IPS-18c (cell line): ENCODE data around the gene RICTOR.
"Not testable (repeated sequence)": the region's sequence is repeated elsewhere in the genome, so short reads cannot be mapped to it uniquely, and the experiment has no call there.

ENCODE experiments used
- H3K4me3 ChIP-seq: 2 replicates; pipeline ENCODE4 v1.7.0; 2013; ENCODE audit warnings: low read depth, mild to moderate bottlenecking, low read length, moderate library complexity; ENCODE audit not compliant: insufficient read depth
- H3K9me3 ChIP-seq: one replicate; pipeline ENCODE4 v1.6.1; 2013; ENCODE audit warnings: mild to moderate bottlenecking, low read length, moderate library complexity; ENCODE audit not compliant: control insufficient read depth, insufficient read depth

RICTOR gene

GRCh38 chr5:39023121-39023520 lies 51.1 kb downstream of the RICTOR start:
- Histone ChIP-seq H3K9me3 (no peaks in the 10 kb centered on the region), H3K4me3 (no peak overlapping the region)

GRCh38 chr5:39022151-39022550 lies 52.0 kb downstream of the RICTOR start:
- H3K4me3 ChIP-seq: no peak overlapping the region

GRCh38 chr5:39021413-39021812 lies 52.8 kb downstream of the RICTOR start:
- no peaks in the 10 kb centered on the region for H3K9me3 ChIP-seq
- no peak overlapping the region; the same call in 1 of the 2 replicates for H3K4me3 ChIP-seq

More at GRCh38 chr5:39022151-39022550, 52.0 kb downstream of the RICTOR start:
- H3K9me3 ChIP-seq: no peaks in the 10 kb centered on the region

- Histone ChIP-seq H3K4me3 (no peak overlapping the region), H3K9me3 (no peaks in the 10 kb centered on the region)
These were observed 53.7 kb downstream of the RICTOR start for GRCh38 chr5:39020458-39020857.

GRCh38 chr5:39019254-39019653 lies 54.9 kb downstream of the RICTOR start:
- no peak overlapping the region for H3K4me3 ChIP-seq

GRCh38 chr5:39017504-39017903 lies 56.7 kb downstream of the RICTOR start:
- H3K4me3 ChIP-seq: no peak overlapping the region
- H3K9me3 ChIP-seq: no peaks in the 10 kb centered on the region

More at GRCh38 chr5:39019254-39019653, 54.9 kb downstream of the RICTOR start:
- H3K9me3 ChIP-seq: no peaks in the 10 kb centered on the region

GRCh38 chr5:39016587-39017275 lies 57.5 kb downstream of the RICTOR start:
- Histone ChIP-seq H3K9me3 (peaks cover under 1% of the 10 kb centered on the region), H3K4me3 (no peak overlapping the region)

GRCh38 chr5:39015743-39016586 lies 58.2 kb downstream of the RICTOR start:
- no peak overlapping the region for H3K4me3 ChIP-seq
- H3K9me3 ChIP-seq: peaks cover 8% of the 10 kb centered on the region

GRCh38 chr5:39014561-39014960 lies 59.6 kb downstream of the RICTOR start:
- Histone ChIP-seq H3K4me3 (no peak overlapping the region), H3K9me3 (peaks cover 10% of the 10 kb centered on the region)

GRCh38 chr5:39013938-39014337 lies 60.3 kb downstream of the RICTOR start:
- Histone ChIP-seq H3K9me3 (peaks cover 10% of the 10 kb centered on the region), H3K4me3 (no peak overlapping the region)

GRCh38 chr5:39010958-39011357 lies 63.2 kb downstream of the RICTOR start:
- not testable (repeated sequence) for H3K4me3 ChIP-seq
- peaks cover 10% of the 10 kb centered on the region for H3K9me3 ChIP-seq

GRCh38 chr5:39009981-39010380 lies 64.2 kb downstream of the RICTOR start:
- H3K4me3 ChIP-seq: no peak overlapping the region
- H3K9me3 ChIP-seq: peaks cover 10% of the 10 kb centered on the region

- Histone ChIP-seq H3K9me3 (peaks cover 10% of the 10 kb centered on the region), H3K4me3 (no peak overlapping the region)
These were observed 64.9 kb downstream of the RICTOR start for GRCh38 chr5:39009280-39009679.

- peaks cover 9% of the 10 kb centered on the region for H3K9me3 ChIP-seq
- H3K4me3 ChIP-seq: no peak overlapping the region
These were observed 67.5 kb downstream of the RICTOR start for GRCh38 chr5:39006650-39007049.

GRCh38 chr5:39005566-39006232 lies 68.5 kb downstream of the RICTOR start:
- H3K4me3 ChIP-seq: no peak overlapping the region
- H3K9me3 ChIP-seq: no peaks in the 10 kb centered on the region

GRCh38 chr5:39001683-39002082 lies 72.5 kb downstream of the RICTOR start:
- H3K4me3 ChIP-seq: no peak overlapping the region
- no peaks in the 10 kb centered on the region for H3K9me3 ChIP-seq

GRCh38 chr5:38999037-38999436 lies 75.2 kb downstream of the RICTOR start:
- H3K9me3 ChIP-seq: no peaks in the 10 kb centered on the region
- H3K4me3 ChIP-seq: no peak overlapping the region

- Histone ChIP-seq H3K4me3 (no peak overlapping the region), H3K9me3 (no peaks in the 10 kb centered on the region)
These were observed 76.6 kb downstream of the RICTOR start for GRCh38 chr5:38997591-38997990.
